Natural killer cell (primary cell): ENCODE data around the gene BRD3. TPM values are rescaled to one million over a fixed set of nuclear protein-coding genes. Genes with fewer than 3 reads are reported as not detected.

ENCODE experiments used
- ATAC-seq, 3 donors: fragments of 150-1000 bp in 2 of 3; fragments of 200-7000 bp in 1 of 3; cut with Tn5 transposase; 1 replicate in 1 of 3; 2 replicates in 2 of 3; pipeline ENCODE4 v1.10.0; 2021; ENCODE audit warnings: mild to moderate bottlenecking in 2 of 3, moderate library complexity in 2 of 3
- DNase-seq, 2 donors: peaks; one replicate each; pipeline versions ENCODE4 v3.0.0 to v3.0.0-alpha.2; 2013 to 2021; ENCODE audit warnings: mixed read lengths in 1 of 2
- H3K27ac ChIP-seq: one replicate; pipeline ENCODE4 v1.5.1; 2013; ENCODE audit warnings: mild to moderate bottlenecking, low read length
- H3K27me3 ChIP-seq: one replicate; pipeline ENCODE4 v1.6.1; 2013; ENCODE audit warnings: low read length; ENCODE audit not compliant: control insufficient read depth, insufficient read depth
- H3K36me3 ChIP-seq: one replicate; pipeline ENCODE4 v1.6.1; 2013; ENCODE audit warnings: low read length; ENCODE audit not compliant: control insufficient read depth, insufficient read depth
- H3K4me1 ChIP-seq: one replicate; pipeline ENCODE4 v1.6.1; 2013; ENCODE audit warnings: low read length; ENCODE audit not compliant: control insufficient read depth, insufficient read depth
- H3K4me3 ChIP-seq: one replicate; pipeline ENCODE4 v1.5.1; 2013; ENCODE audit warnings: low read length
- H3K9me3 ChIP-seq: one replicate; pipeline ENCODE4 v1.6.1; 2013; ENCODE audit warnings: low read length; ENCODE audit not compliant: control insufficient read depth, insufficient read depth
- H3K27ac Mint-ChIP-seq, 2 donors: one replicate each; pipeline ENCODE4 v1.8.0; 2022; ENCODE audit warnings: mild to moderate bottlenecking in 2 of 2, mixed read lengths in 2 of 2, moderate library complexity in 1 of 2
- H3K27me3 Mint-ChIP-seq, 2 donors: one replicate each; pipeline ENCODE4 v1.8.0; 2022; ENCODE audit warnings: low read depth in 2 of 2, mixed read lengths in 2 of 2
- H3K36me3 Mint-ChIP-seq: one replicate; pipeline ENCODE4 v1.8.0; 2022; ENCODE audit warnings: mixed read lengths
- H3K4me1 Mint-ChIP-seq, 2 donors: one replicate each; pipeline ENCODE4 v1.8.0; 2022; ENCODE audit warnings: mixed read lengths in 2 of 2
- H3K4me3 Mint-ChIP-seq: one replicate; pipeline ENCODE4 v1.8.0; 2022; ENCODE audit warnings: mild to moderate bottlenecking, moderate library complexity, mixed read lengths
- H3K9me3 Mint-ChIP-seq, 2 donors: one replicate each; pipeline ENCODE4 v1.8.0; 2022; ENCODE audit warnings: mixed read lengths in 2 of 2
- CTCF ChIP-seq: fragments of 200-600 bp; IDR thresholded peaks from one replicate; pipeline ENCODE4 v1.8.0; 2022; ENCODE audit warnings: antibody characterized with exemption
- WGBS: methylation state at CpG from one replicate; pipeline ENCODE4 v1.1.7; 2013; ENCODE audit warnings: missing lambda C conversion rate; ENCODE audit not compliant: insufficient coverage; 5-methylcytosine and 5-hydroxymethylcytosine counted together
- intact Hi-C: fragments of 100-400 bp; cut with micrococcal nuclease; formaldehyde crosslinking; loops from one replicate; pipeline ENCODE4 v1.14.2; 2022
- total RNA-seq, 4 donors: library from RNA; stranded (reverse); fragments of 120-200 nt in 1 of 4; gene quantifications; one replicate each; pipeline versions ENCODE4 v1.2.3 to v1.2.4, GENCODE V29; 2013 to 2022

Gene BRD3
- total RNA-seq, 3 donors from 2014 or later (not counting 1 experiment from before 2014, with no cell fraction given), result 52.8 to 63.0 (median 52.8) TPM

- Mint-ChIP-seq H3K9me3 (no peaks in the 10 kb centered on the region), H3K27ac (peak overlapping the region in 1 of 2 donors; percentile 73), H3K36me3 (no peaks in the 10 kb centered on the region), H3K4me3 (no peak overlapping the region), H3K27me3 (no peaks in the 10 kb centered on the region), H3K4me1 (peaks cover 15 to 66% of the 10 kb centered on the region in 2 donors)
- ATAC-seq, result no peak
- no peak for DNase-seq
- Histone ChIP-seq H3K4me1 (peaks cover 88% of the 10 kb centered on the region), H3K27me3 (no peaks in the 10 kb centered on the region), H3K27ac (no peak overlapping the region), H3K36me3 (peaks cover 3% of the 10 kb centered on the region), H3K4me3 (no peak overlapping the region), H3K9me3 (no peaks in the 10 kb centered on the region)
- TF ChIP-seq CTCF, result no peak
- intact Hi-C loops, result loop anchor here (10.0 kb wide), 1 partner anchor 916 kb away; no protein-coding TSS in a partner anchor
- WGBS, result 98% methylated on average over 4 of the region's 4 CpGs
These were observed 6.7 kb downstream of the BRD3 start for GRCh38 chr9:134061019-134061687.

- no peak for TF ChIP-seq CTCF
- ATAC-seq (no peak), DNase-seq (no peak)
- peak overlapping the region; percentile 27 to 73 for H3K27ac Mint-ChIP-seq
- H3K4me3 ChIP-seq, result no peak overlapping the region
- no peaks in the 10 kb centered on the region for H3K27me3 Mint-ChIP-seq
- H3K4me1 Mint-ChIP-seq, result peaks cover 9 to 66% of the 10 kb centered on the region in 2 donors
- H3K4me3 Mint-ChIP-seq, result peak overlapping the region; percentile 48
- intact Hi-C loops, result loop anchor here (10.0 kb wide), 1 partner anchor 916 kb away; no protein-coding TSS in a partner anchor
- H3K36me3 ChIP-seq, result peaks cover 3% of the 10 kb centered on the region
- no peaks in the 10 kb centered on the region for H3K36me3 Mint-ChIP-seq
- H3K27me3 ChIP-seq, result no peaks in the 10 kb centered on the region
- H3K4me1 ChIP-seq, result peaks cover 88% of the 10 kb centered on the region
- WGBS, result 83% methylated on average over 4 of the region's 4 CpGs
- H3K9me3 ChIP-seq, result no peaks in the 10 kb centered on the region
- no peaks in the 10 kb centered on the region for H3K9me3 Mint-ChIP-seq
- no peak overlapping the region for H3K27ac ChIP-seq
These were observed 7.3 kb downstream of the BRD3 start for GRCh38 chr9:134060546-134060945.

GRCh38 chr9:134059661-134060395 lies 8.0 kb downstream of the BRD3 start:
- Histone ChIP-seq H3K27me3 (no peaks in the 10 kb centered on the region), H3K4me1 (peaks cover 81% of the 10 kb centered on the region), H3K36me3 (peaks cover 3% of the 10 kb centered on the region), H3K9me3 (no peaks in the 10 kb centered on the region), H3K4me3 (no peak overlapping the region), H3K27ac (no peak overlapping the region)
- H3K4me1 Mint-ChIP-seq, result peaks cover 7 to 65% of the 10 kb centered on the region in 2 donors
- ATAC-seq (peak; percentile 43 to 66 (median 65)), DNase-seq (peak in 1 of 2 donors; percentile 30)
- H3K9me3 Mint-ChIP-seq, result no peaks in the 10 kb centered on the region
- 35% methylated on average over 17 of the region's 17 CpGs for WGBS
- no peak overlapping the region for H3K4me3 Mint-ChIP-seq
- no peak for TF ChIP-seq CTCF
- H3K27me3 Mint-ChIP-seq, result no peaks in the 10 kb centered on the region
- peak overlapping the region; percentile 27 to 73 for H3K27ac Mint-ChIP-seq
- no peaks in the 10 kb centered on the region for H3K36me3 Mint-ChIP-seq
- intact Hi-C loops, result loop anchor here (10.0 kb wide), 1 partner anchor 915 kb away; no protein-coding TSS in a partner anchor
